ENCODE measurements around the gene ISG20.

Gene ISG20

DNA sequence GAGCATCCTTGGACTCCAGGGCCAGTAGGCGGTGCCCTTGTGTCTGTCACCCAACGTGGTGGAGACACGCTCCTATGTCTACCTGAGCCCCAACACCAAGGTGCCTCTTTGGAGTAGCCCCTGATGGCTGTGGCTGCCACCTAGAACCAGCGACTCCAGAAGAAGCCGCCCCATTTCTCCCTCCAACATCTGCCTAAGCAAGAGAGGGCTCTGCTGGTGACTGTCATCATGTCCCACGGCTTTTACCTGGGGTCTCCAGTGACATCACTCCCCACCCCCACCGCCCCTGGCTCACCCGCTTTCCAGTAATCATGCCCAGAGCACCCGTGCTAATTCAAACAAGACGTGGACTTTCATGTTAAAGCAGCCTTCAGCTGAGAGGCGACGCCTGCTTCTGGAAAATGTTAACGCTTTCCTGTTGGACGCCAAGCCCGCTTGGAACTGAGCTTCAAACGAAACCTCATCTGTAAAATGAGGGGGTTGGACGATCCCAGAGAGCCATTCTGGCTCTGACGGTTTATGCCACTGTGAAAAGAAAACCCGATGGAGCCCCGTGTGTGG is 57.0 kb downstream of the ISG20 start:
- no peak for DNase-seq

DNA sequence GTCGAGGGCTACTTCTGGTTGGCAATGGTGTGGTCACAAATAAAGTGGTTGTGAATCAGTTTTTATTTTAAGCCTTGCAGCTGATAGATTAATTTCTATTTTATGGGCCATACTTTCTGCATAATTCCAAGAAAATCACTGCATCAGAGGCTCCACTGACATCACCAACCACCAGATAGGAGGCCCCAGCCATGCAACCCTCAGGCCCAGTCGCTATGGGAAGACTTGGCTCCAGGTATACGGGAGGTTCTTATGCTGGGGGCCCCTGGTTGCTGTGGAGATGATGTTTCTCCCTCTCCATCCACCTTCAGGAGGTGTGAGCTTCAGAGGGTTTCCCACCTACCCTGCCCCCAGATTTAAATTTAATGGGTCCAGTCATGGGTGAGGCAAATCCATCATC is 57.4 kb downstream of the ISG20 start:
- no peak for DNase-seq

DNA sequence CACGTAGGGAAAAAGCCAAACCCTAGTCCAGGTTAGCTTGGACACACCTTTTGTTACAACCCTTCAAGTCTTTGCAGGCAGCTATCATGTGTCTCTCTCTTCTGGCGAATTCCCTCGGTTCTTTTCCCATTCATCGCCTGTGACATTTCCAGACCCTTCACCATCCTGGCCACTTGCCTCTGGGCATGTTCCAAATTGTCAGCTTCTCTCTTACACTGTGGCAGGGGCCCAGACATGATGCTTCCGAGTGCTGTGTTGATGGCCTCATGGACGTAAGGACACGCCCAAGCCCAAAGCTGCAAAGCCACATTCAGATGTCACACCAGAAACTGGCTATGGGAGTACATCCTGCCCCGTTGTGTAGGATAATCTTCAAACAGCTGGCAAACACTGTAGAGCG is 58.5 kb downstream of the ISG20 start:
- no peak for DNase-seq

DNA sequence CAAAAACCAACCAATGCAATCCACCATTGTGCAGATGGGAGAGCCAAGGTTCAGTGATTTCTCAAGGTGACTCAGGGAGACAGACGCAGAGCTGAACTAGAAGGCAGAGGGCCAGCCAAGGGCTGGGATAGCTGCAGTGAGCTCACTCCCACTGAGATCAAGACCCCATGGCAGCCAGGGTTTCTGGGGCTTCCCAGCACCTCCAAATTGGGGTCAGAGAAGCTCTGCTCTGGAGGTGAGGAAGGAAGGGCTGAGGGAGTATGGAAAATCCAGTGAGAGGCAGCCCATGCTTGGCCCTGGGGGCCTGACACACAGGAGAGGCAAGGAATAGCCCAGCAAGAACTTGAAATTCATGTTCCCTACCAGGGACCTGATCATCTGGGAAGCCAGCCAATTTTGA is 61.0 kb downstream of the ISG20 start:
- no peak for DNase-seq

DNA sequence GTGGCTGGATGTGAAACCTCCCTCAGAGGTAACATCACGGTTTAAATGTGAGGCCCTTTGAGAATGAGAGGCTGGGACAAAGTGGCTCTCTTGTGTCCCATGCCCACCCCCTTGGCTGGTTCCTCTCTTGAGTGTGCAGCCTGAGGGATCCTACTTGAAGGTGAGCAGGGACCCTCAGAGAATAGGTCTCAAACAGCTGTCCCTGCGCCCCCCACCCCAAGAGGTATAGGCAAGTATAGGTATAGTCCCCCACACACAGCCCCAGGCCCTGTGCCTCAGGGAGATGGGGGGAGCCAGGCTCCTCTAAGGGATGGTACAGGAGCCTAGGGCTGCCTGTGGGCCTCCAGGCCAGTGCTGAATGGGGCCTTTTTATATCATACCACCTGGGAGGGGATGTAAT is 61.9 kb downstream of the ISG20 start:
- DNase-seq, result no peak

DNA sequence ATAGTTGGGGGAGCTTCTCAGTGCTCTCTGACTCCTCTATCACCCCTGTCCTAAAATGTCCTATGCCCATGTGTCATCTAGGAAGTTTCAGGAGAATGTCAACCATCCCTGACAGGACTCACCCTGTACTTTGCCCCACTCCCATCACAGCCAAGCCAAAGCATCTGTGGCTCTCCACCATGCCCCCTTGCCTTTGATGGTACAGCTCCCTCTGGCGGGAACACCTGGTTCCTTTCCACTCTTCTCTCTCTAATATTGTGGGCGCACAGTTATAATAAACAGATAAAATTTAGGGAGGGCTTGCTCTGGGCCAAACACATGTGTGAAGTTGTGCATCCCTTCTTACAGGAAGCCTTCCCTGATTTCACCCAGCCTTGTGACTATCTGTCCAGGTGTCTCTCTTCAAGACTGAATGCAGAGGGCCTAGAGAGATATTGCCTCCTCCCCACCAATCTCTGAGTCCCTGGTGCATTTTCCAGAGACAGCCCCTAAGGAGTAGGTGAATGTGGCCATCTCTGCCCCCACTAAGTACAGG is 62.8 kb downstream of the ISG20 start:
- DNase-seq, result no peak

DNA sequence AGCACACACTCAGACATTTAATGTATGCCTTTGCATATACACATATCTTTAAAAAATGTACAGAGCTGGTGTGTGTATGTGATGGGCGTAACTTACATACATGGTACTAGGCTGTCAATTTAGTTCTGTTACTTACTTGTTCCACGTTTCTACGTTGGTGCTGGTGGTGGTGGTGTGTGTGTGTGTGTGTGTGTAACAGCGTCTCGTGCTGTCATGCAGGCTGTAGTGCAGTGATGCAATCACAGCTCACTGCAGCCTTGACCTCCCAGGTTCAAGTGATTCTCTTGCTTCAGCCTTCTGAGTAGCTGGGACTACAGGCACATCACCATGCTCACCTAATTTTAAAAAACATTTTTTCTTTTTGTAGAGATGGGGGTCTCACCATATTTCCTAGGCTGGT is 64.2 kb downstream of the ISG20 start:
- DNase-seq, result no peak

DNA sequence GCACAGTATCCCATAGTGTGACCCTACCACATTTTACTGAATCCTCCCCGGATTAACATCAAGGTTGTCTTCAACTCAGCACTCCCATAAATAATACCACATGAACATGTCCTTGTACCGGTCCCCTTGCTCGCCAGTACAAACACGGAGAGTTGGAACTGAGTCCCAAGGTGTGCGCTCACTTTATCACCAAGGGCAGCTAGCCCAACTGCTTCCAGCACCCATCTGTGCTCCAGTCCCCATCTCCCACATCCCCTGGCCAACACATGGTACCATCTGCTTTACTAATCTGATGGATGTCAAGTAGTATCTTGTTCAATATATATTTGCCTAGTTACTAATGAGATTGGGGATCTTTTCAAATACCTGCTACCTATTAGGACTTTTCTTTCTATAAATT is 64.7 kb downstream of the ISG20 start:
- no peak for DNase-seq

DNA sequence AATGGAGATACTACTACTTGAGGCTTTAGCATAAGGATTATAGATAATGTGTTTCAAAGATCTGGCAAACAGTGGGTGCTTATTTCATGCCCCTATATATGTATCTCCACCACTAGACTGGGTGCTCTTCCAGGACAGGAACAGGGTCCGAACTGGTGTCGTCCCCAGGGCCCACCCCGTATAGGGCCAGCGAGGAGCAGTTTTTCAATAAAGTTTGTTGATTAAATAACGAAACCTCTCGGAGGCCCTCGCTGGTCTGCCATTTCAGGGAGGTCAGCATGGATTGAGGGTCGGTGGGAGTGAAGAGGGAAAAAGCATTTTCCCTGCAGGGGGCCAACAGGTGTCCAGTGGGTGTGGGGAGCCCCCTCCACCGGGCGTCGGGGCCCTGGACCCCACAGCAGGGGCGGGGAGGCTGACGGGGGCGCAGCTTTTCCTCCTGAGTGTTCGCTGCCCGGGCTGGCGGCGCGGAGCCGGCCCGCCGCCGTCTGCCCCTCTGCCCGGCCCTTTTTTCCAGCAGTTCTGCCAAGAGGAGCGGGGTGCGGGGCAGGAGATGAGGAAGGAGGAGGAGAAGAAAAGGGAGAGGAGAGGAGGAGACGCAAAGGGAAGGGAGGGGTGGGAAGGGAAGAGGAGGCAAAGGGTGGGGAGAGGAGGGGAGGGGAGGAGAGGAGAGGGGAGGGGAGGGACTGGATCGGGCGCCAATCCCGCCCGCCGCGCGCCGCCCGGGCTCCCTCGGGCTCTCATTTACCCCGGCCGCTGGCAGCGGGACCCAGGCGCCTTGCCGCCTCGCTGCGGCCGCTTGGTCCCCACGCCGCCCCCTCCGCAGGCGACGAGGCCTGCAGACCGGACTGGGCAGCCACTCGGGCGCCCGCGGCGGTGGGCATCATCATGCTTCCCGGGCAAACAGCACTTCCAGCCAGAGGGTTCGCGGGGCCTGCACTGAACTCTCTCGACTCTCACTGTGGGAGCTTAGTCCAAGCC is 66.3 kb downstream of the ISG20 start:
- DNase-seq, result no peak

DNA sequence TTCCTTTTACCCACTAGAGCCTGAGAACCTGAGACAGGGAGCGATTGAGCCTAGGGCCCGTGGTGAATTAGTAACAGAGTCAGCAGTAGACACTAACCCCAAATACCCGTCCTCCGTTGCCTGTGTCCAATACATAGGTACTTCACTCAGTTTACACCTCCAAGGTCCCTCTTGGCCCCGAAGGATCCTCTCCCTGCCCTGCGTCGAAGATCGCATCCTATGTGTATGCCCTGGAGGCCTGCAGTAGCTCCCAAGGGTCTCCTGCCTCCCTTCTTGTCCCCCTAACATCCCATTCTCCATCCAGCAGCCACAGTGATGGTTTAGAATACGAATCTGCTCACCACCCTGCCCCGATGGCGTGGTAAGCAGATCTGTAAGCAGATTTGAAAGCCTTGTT is 67.0 kb downstream of the ISG20 start:
- DNase-seq, result no peak

All from NCI-H1436 treated with DMSO at 0.1 percent for 48 hours (cell line).